Stimulated activated CD4-positive, alpha-beta T cell treated with anti-CD3 and anti-CD28 coated beads, TNF-alpha, amount 100 ng/mL, for 48 hours (primary cell): ENCODE data around the gene UBXN7.
"Not testable (repeated sequence)": the region's sequence is repeated elsewhere in the genome, so short reads cannot be mapped to it uniquely, and the experiment has no call there.

Source experiments
- DNase-seq, 3 donors: peaks; one replicate each; pipeline ENCODE4 v3.0.0-alpha.2; 2020; ENCODE audit warnings: low read depth in 3 of 3

UBXN7 gene

GRCh38 chr3:196355668-196356067 is 76.6 kb downstream of the UBXN7 start:
- DNase-seq: no peak

GRCh38 chr3:196354132-196354531 is 78.1 kb downstream of the UBXN7 start:
- no peak for DNase-seq

GRCh38 chr3:196351541-196351940 is 80.7 kb downstream of the UBXN7 start:
- DNase-seq: no peak

GRCh38 chr3:196350067-196350466 is 82.2 kb downstream of the UBXN7 start:
- DNase-seq: no peak

GRCh38 chr3:196348698-196349097 is 83.5 kb downstream of the UBXN7 start:
- DNase-seq: no peak

- no peak for DNase-seq
These were observed 87.6 kb downstream of the UBXN7 start for GRCh38 chr3:196344663-196345062.

- not testable (repeated sequence) for DNase-seq
These were observed 88.3 kb downstream of the UBXN7 start for GRCh38 chr3:196343917-196344316.

GRCh38 chr3:196341137-196341536 is 91.1 kb downstream of the UBXN7 start:
- DNase-seq: no peak

GRCh38 chr3:196340466-196340865 is 91.8 kb downstream of the UBXN7 start:
- no peak for DNase-seq

- no peak for DNase-seq
These were observed 92.6 kb downstream of the UBXN7 start for GRCh38 chr3:196339493-196340254.

- no peak for DNase-seq
These were observed 93.2 kb downstream of the UBXN7 start for GRCh38 chr3:196339044-196339443.

GRCh38 chr3:196336319-196337145 is 95.7 kb downstream of the UBXN7 start:
- no peak for DNase-seq

GRCh38 chr3:196335503-196335948 is 96.7 kb downstream of the UBXN7 start:
- no peak for DNase-seq

GRCh38 chr3:196334982-196335381 is 97.2 kb downstream of the UBXN7 start:
- no peak for DNase-seq

GRCh38 chr3:196332168-196332567 is 100.1 kb downstream of the UBXN7 start:
- DNase-seq: no peak

GRCh38 chr3:196327405-196327804 is 104.8 kb downstream of the UBXN7 start:
- no peak for DNase-seq

- no peak for DNase-seq
These were observed 105.3 kb downstream of the UBXN7 start for GRCh38 chr3:196326936-196327335.

- no peak for DNase-seq
These were observed 108.5 kb downstream of the UBXN7 start for GRCh38 chr3:196323691-196324090.

- DNase-seq: no peak
These were observed 109.2 kb downstream of the UBXN7 start for GRCh38 chr3:196323016-196323415.

GRCh38 chr3:196321162-196321561 is 111.1 kb downstream of the UBXN7 start:
- no peak for DNase-seq

GRCh38 chr3:196320137-196320536 is 112.1 kb downstream of the UBXN7 start:
- no peak for DNase-seq

GRCh38 chr3:196317687-196318467 is 114.3 kb downstream of the UBXN7 start, which contains the start of gene DYNLT2B:
DYNLT2B (minus strand) TSS chr3:196318240; CDS start chr3:196318152, 88 bp downstream.
- DNase-seq: peak; percentile 75 to 85 (median 80)
